ENCODE measurements around the gene MEGF10.

Gene MEGF10

DNA sequence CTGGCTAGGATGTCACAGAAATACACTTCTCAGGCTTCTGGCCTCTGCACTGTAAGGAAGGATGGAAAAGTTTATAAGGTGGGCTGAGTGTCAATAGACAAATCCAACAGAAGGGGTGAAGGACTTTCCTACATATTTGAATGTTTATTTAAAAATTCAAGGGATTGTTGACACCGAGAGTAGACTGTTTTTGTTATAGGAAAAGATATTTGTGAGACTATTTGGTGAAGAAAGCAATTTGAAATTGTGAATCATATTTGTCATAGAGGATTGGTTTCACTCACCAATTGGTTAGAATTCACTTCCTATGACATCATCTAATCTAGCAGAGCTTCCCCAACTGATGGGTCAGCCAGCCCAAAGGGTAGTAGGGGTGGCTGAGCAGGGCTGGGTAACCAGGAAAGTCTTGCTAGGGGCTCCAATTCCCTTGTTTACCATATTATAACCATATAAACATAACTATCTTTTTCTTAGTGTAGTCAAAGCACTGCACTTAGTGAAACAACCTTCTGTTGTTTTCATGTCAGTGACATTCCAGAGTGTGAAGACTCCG is 14.9 kb upstream of the MEGF10 start:
- H3K4me3 ChIP-seq (ENCODE audit: low read depth, low read length) = no peak overlapping the region
- TF ChIP-seq, protein P1, sequence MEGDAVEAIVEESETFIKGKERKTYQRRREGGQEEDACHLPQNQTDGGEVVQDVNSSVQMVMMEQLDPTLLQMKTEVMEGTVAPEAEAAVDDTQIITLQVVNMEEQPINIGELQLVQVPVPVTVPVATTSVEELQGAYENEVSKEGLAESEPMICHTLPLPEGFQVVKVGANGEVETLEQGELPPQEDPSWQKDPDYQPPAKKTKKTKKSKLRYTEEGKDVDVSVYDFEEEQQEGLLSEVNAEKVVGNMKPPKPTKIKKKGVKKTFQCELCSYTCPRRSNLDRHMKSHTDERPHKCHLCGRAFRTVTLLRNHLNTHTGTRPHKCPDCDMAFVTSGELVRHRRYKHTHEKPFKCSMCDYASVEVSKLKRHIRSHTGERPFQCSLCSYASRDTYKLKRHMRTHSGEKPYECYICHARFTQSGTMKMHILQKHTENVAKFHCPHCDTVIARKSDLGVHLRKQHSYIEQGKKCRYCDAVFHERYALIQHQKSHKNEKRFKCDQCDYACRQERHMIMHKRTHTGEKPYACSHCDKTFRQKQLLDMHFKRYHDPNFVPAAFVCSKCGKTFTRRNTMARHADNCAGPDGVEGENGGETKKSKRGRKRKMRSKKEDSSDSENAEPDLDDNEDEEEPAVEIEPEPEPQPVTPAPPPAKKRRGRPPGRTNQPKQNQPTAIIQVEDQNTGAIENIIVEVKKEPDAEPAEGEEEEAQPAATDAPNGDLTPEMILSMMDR (IDR thresholded peaks at IDR 0.05; ENCODE audit: borderline replicate concordance, insufficient read depth, low read depth, low read length) = no peak

DNA sequence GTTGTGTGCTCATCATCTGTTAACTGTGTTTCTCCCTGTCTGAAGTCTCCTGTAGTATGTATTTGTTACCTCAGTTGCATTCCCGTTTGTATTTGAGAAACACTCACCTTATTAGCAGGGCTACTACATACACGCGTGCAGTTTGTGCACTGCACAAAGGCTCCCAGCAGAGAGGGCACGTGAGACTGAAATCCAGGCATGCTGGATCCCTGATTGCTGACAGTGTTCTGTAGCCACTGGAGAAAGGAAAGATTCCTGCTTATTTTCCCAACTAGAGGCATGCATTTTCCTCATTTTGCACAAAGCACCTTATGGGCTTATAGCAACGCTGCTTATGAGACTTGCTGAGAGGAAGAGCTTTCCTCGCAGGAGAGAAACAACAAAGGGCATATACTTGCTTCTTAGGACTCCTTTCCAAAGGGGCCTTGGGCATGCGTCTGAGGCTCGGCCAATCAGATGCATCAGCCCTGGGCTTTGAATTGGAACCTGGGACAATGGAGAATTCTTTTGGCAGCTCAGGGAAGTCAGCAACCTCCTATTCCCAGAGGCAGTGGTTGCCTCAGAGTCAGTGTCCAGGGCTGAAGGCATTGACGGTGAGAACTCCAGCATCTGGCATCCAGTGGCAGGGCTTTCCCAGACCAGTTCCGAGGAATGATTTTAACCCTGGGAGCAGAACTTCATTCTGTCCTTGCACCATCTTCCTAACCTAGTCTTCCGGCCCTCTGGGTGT is 9.9 kb upstream of the MEGF10 start:
- TF ChIP-seq, protein P1 (IDR thresholded peaks at IDR 0.05; ENCODE audit: borderline replicate concordance, insufficient read depth, low read depth, low read length) = no peak
- no peak overlapping the region for H3K4me3 ChIP-seq (ENCODE audit: low read depth, low read length)

DNA sequence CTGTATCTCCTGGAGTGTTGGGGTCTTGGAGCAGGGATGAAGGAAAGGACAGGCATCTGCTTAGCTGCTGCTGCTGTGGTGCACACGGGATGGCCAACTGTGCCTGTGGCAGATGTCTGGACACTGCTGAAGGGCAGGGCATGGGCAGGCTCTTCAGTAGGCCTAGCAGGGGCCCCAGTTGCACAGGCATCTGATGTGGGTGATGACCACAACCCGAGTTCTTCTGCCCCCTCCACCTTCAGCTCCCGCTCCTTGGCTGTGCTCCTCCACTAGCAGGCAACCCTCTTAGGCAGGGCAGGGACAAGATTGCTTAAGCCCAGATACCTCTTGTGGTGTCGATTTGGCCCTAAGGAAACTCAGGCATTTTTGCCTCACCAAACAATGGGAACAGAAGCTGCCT is 9.0 kb upstream of the MEGF10 start:
- no peak overlapping the region for H3K4me3 ChIP-seq (ENCODE audit: low read depth, low read length)
- TF ChIP-seq, protein P1 (IDR thresholded peaks at IDR 0.05; ENCODE audit: borderline replicate concordance, insufficient read depth, low read depth, low read length) = no peak

DNA sequence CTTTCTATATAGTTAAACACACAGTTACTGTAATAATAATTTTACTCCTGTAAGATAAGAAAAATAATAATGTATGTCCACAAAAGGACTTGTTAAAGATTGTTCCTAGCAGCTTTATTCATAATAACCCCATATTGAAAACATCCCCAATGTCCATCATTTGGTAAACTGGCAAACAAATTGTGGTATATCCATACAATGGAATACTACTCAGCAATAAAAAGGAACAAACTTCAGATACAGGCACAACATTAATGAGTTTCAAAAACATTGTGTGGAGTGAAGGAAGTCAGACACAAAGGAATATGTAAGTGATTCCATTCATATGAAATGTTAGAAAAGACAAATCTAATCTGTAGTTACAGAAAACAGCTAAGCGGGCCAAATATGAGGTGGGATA is 1.9 kb upstream of the MEGF10 start:
- TF ChIP-seq, protein P1 (IDR thresholded peaks at IDR 0.05; ENCODE audit: borderline replicate concordance, insufficient read depth, low read depth, low read length) = no peak
- H3K4me3 ChIP-seq (ENCODE audit: low read depth, low read length) = no peak overlapping the region

DNA sequence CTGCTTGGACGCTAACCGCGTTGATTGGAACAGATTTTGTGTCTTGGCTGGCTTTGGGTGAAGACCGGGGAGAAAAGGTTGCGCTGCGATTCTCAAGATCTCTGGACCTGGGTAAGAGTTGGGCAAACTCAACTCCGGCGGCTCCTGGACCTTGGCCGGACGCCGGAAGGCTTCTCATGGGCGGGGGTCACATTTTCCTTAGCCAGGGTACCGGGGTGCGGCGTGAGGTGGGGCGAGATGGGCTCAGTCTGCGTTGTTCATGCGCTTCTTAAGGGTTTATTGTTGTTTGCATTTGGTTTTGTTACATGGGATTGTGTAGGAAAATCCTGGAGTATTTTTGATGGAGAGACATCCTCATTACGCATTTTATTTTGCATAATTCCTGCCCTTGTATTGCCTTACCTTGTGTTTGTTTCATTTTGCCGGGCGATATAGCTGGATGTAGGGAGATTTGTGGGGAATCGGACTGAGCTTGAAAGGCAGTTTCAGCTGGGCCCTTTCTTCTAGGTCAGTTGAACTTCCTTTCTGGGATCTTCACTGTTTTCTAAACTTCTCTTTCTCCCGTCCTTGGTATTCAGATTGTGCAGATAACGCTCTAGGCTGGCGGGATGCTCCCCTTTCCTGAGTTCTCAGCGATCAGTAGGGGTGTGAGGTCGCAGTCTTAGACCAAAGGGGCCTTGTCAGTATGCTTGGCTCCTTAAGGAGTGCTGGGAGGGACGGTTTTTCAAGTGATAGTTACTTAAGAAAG is 524 bp downstream of the MEGF10 start:
- TF ChIP-seq, protein P1 (IDR thresholded peaks at IDR 0.05; ENCODE audit: borderline replicate concordance, insufficient read depth, low read depth, low read length) = no peak
- H3K4me3 ChIP-seq (ENCODE audit: low read depth, low read length) = no peak overlapping the region

DNA sequence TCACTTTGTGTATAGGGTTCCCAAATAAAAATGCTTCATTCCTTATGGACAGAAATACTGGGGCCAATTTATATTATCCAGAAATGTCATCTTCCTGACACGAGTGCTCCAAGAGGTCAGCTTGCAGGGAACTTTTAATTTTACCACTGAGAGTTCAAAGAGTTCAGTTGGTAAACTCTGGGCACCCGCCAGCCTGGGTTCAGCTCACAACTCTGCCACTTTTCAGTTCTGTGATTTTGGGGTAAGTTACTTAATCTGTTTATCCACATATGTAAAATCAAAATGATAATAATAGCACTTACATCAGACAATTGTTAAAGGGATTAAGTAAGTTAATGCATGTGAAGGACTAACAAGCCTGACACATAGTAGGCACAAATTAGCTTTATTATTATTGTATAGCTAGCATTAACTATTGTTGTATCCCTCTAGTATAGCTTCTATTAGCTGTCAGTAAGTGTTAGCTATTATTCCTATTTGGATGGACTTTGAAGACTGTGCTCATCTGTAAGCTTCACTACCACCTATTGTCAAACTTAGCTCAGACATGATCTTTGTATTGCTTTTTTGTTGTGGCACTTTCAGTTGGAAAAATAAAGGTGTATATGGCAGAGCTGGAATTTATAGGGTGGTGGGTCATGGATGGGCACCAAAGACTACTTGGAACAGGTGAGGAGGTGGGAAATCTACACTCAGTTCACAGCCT is 1.6 kb downstream of the MEGF10 start:
- TF ChIP-seq, protein P1 (IDR thresholded peaks at IDR 0.05; ENCODE audit: borderline replicate concordance, insufficient read depth, low read depth, low read length) = no peak
- no peak overlapping the region for H3K4me3 ChIP-seq (ENCODE audit: low read depth, low read length)

Data from GM12875 (cell line).